G401.6 (cell line): ENCODE data around the gene RC3H2.
"Not testable (repeated sequence)": the region's sequence is repeated elsewhere in the genome, so short reads cannot be mapped to it uniquely, and the experiment has no call there.

ENCODE experiments used
- FAIRE-seq: peaks from 2 replicates; lab custom pipeline; 2012; peaks lifted over from hg19 to GRCh38; lab: Jason Lieb, UNC

The RC3H2 gene

DNA sequence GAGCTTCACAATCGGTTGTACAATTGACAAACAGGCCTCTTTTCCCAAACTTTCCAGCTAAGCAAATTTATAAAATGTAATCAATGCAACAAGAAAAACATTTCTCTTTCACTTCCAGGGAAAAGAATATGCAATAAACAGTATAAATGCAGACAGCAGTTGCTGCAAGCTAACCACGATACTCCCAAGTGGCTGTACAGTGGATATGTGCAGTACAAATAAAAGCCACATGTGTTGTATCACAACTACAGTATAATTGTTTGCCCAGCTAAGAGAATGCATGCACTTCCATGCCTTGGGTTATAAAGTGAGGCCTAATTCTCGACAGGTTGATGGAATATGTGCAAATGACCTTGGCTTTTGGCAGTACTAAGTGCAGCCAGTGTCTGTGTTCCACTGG is 60.0 kb downstream of the RC3H2 start:
- FAIRE-seq: no peak

DNA sequence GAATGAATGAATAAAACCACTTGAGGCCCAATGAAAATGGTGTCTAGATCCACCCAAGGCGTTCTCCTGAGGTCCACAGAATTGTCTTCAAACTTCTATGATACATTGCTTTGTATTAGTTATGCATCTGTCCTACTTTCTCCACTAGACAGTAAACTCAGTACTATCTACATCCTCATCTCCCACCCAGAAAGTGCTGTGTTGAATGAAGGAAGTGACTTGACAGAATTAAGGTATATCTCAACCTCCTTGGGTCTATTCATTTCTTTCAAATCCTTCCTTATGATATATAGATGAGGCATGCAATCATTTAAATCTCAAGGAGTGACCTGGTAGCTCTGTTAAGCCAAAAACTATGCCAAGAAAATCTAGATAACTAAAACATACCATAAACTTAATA is 61.0 kb downstream of the RC3H2 start:
- no peak for FAIRE-seq

DNA sequence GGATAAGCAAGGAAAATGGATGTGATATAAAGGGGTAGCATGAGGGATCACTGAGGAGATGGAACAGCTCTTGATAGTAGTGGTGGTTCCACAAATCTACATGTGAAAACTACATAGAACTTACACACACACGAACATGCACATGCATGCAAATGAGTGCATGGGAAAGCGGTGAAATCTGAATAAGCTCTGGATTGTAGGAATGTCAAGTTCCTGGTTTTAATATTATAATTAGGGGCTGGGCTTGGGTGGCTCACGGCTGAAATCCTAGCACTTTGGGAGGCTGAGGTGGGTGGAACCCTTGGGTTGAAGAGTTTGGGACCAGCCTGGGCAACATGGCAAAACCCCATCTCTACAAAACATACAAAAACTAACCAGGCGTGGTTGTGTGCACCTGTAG is 63.7 kb downstream of the RC3H2 start:
- FAIRE-seq: no peak

DNA sequence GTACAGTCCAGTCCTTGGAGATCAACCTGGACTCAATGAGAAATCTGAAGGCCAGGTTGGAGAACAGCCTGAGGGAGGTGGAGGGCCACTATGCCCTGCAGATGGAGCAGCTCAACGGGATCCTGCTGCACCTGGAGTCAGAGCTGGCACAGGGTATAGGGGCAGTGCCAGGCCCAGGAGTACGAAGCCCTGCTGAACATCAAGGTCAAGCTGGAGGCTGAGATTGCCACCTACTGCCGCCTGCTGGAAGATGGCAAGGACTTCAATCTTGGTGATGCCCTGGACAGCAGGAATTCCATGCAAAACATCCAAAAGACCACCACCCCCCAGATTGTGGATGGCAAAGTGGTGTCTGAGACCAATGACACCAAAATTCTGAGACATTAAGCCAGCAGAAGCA is 66.7 kb downstream of the RC3H2 start:
- not testable (repeated sequence) for FAIRE-seq

DNA sequence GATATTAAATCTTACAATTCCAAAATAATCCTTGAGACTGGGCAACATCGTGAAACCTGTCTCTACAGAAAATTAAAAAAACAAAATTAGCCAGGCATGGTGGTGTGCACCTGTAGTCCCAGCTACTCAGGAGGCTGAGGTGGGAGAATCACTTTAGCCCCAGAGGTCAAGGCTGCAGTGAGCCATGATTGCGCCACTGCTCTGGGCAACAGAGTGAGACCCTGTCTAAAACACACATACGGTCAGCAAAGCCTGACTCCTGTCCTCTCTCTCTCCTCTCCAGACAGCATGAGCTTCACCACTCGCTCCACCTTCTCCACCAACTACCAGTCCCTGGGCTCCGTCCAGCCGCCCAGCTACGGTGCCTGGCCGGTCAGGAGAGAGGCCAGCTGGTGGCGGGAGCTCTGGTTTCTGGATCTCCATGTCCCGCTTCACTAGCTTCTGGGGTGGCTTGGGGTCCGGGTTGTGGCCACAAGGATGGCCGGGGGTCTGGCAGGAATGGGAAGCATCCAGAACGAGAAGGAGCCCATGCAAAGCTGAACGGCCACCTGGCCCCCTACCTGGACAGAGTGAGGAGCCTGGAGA is 67.8 kb downstream of the RC3H2 start:
- no peak for FAIRE-seq

DNA sequence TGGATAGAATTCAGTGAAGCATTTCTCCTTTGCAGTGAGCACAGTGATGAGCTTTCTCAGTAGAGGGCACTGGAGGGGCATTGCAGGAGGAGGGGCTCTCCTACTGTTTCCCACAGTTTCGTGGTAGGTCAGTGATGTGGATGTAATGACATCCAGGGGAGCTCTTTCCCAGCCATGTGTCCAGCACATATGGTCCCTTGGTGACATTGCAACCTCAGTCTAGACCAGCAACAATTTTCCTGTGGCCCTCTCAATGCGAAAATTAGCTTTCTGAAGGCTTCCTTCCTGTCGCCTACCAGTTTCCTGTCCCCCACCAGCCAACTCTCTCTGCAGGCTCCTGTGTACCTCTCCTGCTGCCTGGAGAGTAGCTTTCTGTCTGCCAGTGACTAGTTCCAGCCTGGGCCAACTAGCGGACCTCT is 69.8 kb downstream of the RC3H2 start:
- FAIRE-seq: no peak

DNA sequence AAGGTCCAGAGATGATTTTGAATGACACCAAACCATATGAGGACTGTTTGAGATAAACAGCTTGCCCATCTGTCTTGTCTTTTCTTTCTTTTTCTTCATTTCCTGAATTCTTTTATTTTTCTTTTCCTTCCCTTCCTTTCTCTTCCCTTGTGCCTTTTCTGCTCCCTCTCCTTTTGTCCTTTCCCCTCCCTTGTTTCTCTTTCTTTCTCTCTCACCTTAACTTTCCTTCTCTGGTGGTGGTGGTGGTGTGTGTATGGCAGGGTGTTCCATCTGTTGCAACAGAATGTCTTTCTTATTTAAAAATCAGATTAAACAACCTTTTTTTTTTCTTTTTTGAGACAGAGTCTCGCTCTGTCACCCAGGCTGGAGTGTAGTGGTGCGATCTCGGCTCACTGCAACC is 73.0 kb downstream of the RC3H2 start:
- FAIRE-seq: no peak

DNA sequence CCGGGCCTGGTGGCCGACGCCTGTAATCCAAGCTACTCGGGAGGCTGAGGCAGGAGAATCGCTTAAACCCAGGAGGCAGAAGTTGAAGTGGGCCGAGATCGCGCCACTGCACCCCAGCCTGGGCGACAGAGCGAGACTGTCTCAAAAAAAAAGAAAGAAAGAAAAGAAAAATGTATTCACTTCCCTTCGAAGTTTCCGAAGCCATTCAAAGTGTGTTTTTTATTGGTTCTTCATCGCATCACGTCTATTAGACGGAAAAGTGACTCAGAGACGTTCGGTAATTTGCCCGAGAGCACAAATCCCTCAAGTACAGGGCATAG is 76.2 kb downstream of the RC3H2 start:
- not testable (repeated sequence) for FAIRE-seq

DNA sequence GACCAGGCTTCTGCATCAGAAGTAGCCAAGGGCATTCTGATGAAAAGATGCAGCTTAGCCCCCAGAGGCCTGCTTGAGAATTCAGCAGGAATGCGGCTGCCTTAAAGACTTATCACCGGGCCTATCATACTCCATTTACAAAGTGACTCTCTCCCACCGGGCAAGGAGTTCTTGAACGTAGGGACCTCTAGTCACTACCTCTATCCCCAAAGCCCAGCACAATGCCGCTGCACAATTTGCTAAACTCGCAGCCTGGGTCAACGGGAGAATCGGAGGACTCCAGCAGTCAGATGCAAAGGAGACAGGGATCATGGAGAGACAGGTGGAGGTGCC is 77.4 kb downstream of the RC3H2 start:
- FAIRE-seq: no peak

DNA sequence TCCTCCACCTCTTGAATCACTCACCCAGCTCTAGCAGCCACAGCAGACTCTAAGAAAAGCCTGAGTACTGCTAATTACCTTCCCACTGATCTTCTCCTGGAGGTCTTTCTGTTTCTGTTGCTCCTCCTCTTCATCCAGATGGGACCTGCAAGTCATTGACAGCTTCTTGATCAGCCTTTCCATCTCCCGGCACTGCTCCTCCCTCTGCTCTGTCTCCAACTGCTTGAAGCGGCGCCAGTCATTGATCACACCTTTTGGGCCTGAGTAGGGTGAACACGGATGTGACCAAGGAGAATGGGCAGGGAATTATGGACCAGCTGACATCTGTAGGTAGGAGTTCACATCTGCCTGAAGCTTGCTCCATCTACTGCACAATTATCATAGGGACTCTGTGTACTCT is 82.2 kb downstream of the RC3H2 start:
- FAIRE-seq: no peak

DNA sequence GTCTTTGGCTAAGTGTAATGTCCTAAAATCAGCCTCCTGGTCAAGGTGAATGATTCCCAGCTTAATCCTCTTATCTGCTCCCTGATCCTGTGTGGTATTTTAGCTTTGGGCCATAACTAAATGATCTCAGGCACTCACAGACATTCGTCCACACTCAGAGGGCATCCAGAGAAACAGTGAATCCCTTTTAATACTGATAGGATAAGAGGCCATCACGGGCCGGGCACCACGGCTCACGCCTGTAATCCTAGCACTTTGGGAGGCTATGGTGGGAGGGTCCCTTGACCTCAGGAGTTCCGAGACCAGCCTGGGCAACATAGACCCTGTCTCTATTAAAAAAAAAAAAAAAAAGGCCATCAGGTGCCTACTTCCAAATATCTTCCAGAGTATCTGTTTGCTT is 83.1 kb downstream of the RC3H2 start:
- no peak for FAIRE-seq

DNA sequence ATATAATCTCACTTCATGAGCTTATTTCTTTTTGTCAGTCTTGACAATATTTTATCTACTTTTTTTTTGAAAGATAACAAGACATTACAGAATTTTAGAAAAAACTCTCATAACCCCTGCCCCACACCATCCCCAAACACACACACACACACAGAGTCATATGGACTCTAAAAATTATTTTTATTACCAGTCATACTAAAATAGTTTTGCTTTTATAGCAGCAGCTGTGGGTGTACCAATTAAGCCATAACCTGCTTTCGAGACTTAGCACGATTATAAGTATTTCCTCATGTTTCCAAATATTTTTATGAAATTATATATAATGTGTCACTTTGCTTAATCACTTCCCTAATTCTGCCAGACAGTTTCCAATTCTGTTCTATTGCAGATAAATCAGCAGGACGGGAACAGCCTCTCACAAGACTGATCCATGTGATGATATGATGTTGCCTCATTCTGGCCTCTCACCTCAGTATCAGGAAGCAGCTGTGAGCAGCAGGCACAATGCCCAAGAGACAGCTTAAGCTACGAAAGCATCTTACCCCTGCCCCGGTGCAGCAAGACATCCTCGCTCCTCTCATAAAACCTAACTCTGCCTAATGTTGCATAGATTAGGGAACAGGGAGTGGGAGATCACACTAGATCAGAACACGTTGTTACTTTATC is 83.7 kb downstream of the RC3H2 start:
- no peak for FAIRE-seq

DNA sequence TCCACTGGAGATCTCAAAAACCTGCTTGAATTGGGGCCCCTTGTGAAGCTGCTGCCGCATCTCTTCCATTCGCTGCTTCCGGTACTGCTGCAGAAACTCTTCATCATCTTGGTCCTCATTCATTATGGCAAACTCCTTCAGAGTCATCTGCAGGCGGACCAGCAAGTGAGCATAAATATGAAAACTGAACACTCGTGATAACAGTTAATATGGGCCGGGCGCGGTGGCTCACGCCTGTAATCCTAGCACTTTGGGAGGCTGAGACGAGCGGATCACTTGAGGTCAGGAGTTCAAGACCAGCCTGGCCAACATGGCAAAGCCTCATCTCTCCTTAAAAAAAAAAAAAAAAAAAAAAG is 84.7 kb downstream of the RC3H2 start:
- FAIRE-seq: no peak

DNA sequence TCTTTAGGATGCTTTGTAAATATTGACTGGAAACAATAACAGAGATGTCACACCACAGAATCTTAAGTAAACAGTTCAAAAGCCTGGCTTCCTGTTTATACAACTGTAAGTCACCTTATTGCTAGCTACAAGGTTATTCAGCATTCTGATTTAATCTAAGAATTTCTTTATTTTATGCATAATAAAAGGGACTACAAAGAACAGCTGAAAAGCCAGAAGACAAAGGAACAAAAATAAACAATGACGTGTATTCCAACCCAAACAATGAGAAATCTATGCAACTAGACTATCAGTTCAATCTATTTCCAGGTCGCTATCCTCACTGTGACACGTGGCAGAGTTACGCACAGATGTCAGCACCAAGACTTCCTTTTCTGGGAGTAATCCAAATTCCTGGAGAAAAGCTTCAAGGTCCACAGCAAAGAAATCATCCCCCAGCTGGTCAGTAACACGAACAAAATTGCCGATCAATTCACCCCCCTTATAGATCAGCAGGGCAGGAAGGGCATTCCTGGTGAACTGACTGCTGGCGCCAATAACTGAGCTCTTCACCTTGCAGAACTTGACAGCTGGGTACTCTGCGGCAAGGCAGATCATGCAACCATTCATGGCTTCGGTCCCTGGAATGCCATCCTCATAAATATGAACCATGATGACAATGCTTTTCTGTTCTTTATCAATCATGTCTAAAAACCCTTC is 85.2 kb downstream of the RC3H2 start:
- no peak for FAIRE-seq

DNA sequence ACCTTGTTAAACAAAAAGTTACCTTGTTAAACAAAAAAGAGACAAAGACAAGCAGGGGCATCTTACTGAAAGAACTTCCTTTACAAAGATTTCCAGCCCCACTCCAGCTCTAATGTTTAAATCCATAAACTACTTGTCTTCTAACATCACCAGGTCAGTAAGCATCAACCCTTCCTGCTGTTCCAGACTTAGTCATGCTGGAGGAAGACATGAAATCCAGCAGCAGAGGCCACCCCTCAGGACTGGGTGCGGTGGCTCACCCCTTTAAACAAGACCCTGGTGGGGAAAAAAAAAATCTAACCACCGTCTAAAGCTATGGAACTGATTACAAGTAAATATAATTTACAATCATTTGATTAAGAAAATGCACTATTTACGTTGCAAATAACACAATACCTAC is 85.8 kb downstream of the RC3H2 start:
- no peak for FAIRE-seq

DNA sequence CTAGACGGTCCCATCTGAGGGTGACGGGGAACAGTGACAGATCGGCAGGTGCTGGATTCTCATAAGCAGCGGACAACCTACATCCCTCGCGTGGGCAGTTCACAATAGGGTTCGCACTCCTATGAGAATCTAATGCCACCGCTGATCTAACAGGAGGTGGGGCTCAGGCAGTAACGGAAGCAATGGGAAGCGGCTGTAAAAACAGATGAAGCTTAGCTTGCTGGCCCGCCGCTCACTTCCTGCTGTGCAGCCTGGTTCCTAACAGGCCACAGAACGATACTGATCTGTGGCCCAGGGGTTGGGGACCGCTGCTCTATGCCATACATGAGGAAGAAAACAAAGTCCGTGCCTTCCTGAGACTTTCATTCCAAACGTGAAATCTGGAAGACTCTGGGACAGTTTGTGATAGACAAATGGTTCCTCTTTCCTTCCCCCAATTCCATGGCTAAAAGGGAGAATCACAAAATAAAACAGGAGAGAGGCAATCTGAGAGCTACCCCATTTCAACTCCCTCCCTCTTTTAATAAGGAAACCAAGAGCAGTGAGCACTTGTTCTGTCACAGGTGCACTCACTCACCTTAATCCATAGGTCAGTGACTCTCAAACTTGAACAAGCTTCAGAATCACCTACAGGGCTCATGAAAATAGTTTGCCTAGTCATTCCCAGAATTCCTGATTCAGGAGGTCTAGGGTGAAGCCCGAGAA is 88.8 kb downstream of the RC3H2 start:
- FAIRE-seq: no peak

DNA sequence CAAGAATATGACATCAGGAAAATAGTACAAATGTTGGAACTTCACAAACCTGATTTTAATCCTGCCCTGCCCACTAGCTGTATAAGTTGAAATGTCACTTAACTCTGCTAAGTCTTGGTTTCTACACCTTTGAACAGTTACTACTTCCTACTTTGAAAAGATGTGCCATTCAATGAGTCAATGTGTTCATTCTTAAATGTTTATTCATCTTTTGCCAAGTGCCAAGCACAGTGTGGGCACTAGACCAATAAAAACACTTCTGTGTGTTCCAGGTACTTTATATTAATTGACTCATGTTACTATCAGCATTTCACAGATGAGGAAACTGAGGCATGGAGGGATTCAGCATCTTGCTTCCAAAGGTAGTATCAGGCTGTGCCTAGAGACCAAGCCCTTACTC is 89.6 kb downstream of the RC3H2 start:
- no peak for FAIRE-seq

DNA sequence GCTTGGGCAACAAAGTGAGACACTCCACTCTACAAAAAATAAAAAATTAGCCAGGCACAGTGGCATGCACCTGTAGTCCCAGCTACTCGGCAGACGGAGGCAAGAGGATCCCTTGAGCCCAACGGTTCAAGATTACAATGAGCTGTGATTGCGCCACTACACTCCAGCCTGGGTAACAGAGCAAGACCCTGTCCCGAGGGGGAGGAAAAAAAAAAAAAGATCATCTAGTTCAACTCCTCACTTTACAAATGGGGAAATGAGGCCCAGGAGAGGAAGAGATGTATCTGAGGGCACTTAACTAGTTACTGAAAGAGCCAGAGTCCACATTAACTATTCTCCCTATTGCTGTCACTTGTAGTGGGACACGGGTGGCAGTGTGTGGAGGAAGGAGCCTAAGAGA is 90.6 kb downstream of the RC3H2 start:
- no peak for FAIRE-seq

DNA sequence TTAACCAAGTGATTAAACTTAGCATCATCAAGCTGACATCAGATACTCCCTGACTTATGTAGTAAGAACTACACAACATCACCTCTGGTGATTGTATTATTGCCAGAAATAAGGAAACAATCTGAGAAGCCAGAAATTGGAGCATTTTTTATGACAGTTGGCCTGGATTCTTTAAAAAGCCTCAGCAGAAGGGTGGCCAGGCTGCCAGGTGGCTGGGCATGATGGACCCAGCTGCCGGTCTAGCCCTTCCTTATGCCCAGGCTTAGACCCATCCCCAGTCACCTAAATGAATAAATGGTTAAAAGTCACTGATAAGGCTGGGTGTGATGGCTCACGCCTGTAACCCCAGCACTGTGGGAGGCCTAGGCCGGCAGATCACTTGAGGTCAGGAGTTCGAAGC is 92.4 kb downstream of the RC3H2 start:
- FAIRE-seq: no peak

DNA sequence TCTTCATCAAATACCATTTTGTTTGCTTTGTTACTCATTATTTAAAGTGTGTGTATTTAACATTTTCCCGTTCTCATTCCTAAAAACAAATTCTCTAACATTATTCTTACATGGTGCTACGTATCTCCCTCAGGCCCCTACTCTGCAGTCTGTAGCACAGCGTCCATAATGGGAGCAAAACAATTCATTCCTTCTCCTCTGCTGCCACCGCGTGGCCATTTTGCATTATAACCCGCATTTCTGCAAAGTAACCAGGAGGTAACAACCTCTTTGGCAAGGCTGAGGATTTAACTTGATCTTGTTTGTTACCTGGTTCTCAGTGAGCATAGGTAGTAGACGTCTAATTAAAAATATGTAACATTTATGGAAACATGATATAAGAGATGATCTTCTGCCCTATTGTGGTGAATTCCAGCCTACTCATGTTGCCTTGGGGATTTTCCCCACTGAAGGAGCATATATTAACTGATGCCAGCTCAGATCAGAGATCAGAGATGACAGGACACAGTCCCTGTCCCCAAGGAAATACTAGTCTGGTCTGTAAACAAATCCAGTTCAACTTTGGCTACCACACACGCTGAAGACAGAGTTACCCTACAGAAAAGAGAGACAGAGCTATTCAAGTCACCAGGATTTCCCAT is 94.7 kb downstream of the RC3H2 start:
- peak; percentile 98 for FAIRE-seq

DNA sequence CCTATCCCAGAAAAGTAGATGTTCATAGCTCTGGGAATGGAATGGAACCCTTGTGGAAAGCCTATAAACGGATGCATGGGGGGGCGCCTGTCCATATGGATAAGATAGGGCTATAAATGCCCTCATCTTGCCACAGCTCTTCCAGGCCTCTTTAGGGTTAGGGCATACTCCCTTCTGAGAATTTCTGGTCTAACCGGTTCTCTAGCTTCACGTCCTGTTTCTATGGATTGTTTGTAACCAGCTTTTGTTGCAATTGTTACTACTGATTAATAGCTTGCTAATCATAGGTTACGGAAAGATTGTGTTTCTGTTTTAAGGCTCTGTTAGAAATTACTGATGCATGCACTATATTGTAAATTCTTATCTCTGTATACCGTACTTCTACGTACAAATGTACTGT is 95.9 kb downstream of the RC3H2 start:
- not testable (repeated sequence) for FAIRE-seq

DNA sequence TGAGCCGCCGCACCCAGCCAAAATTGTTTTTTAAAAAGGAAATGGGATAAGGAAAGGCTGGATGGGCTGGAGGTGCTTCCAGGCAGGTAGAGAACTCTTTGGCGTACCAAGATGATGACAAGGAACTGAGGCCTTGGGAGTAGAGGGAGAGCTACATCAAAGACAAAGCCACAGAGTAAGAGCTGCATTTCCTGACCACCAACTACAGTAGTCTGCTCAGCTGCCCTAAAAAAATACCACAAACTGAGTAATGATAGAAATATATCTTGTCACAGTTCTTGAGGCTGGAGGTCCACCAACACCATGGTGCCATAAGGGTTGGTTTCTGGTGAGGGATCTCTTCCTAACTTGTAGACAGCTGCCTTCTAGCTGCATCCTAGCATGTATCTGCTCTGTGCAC is 97.0 kb downstream of the RC3H2 start:
- FAIRE-seq: no peak

DNA sequence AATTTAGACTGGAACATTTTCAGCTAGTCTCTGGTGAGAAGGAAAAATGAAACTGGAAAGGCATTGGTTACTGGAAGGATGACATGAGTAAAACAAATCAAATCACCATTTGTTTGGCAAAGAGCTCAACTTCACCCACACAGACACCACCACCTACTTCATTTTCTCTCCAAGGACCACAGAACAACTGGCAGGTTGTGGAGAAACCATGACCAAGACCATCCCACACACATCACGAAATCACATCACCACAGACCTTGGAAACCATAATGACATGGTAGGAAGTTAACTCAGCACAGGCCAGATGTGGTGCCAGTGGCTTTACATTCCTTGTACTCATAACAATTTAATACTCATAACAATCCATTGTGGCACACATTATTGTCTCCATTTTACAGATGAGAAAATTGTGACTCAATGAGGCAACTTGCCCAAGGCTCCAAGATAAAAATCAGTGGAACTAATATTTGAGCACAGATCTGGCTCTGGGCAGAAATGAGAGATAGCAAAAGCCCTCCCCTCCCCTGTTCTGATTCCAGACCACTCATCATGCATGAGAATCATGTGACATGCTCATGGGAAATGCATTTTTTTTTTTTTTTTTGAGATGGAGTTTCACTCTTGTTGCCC is 97.8 kb downstream of the RC3H2 start:
- no peak for FAIRE-seq
